HepG2 (cell line): ENCODE data around the gene AKAP8L. TPM values are rescaled to one million over a fixed set of nuclear protein-coding genes. Genes with fewer than 3 reads are reported as not detected.

Experiments
- ARID2 ChIP-seq: sonication (generic); formaldehyde crosslinking; IDR thresholded peaks from 2 replicates; pipeline ENCODE4 v1.8.1; 2022; ENCODE audit warnings: mild to moderate bottlenecking, missing genetic modification reagents, borderline replicate concordance
- ARNT2 ChIP-seq: sonication (generic); formaldehyde crosslinking; IDR thresholded peaks from 2 replicates; pipeline ENCODE4 v1.8.0; 2022; ENCODE audit warnings: mild to moderate bottlenecking, low read depth, missing genetic modification reagents, moderate library complexity
- ELF1 ChIP-seq: sonication (generic); formaldehyde crosslinking; IDR thresholded peaks from 2 replicates; pipeline ENCODE4 v1.4.0; 2020; ENCODE audit warnings: missing genetic modification reagents
- GABPA ChIP-seq, 2 experiments: IDR thresholded peaks; 2 replicates each; pipeline ENCODE4 v1.6.1; 2011 to 2016; ENCODE audit warnings: low read depth in 2 of 2, low read length in 1 of 2, missing biosample characterization in 1 of 2, missing genetic modification characterization in 1 of 2
- GMEB2 ChIP-seq: IDR thresholded peaks from 2 replicates; pipeline ENCODE4 v1.6.1; 2016; ENCODE audit warnings: missing biosample characterization, missing genetic modification reagents, low read depth
- HNF4A ChIP-seq: sonication (generic); formaldehyde crosslinking; IDR thresholded peaks from 2 replicates; pipeline ENCODE4 v1.4.0; 2020; ENCODE audit warnings: missing genetic modification reagents
- HOXA9 ChIP-seq: sonication (generic); formaldehyde crosslinking; IDR thresholded peaks from 2 replicates; pipeline ENCODE4 v1.8.1; 2022; ENCODE audit warnings: missing genetic modification reagents, mild to moderate bottlenecking, moderate library complexity, borderline replicate concordance
- IRX3 ChIP-seq: sonication (generic); formaldehyde crosslinking; IDR thresholded peaks from 2 replicates; pipeline ENCODE4 v1.8.1; 2023; ENCODE audit warnings: mild to moderate bottlenecking, low read depth, missing genetic modification reagents, borderline replicate concordance
- NCOA5 ChIP-seq: sonication (generic); formaldehyde crosslinking; IDR thresholded peaks from 2 replicates; pipeline ENCODE4 v1.4.0; 2020; ENCODE audit warnings: missing genetic modification reagents
- NFIB ChIP-seq: sonication (generic); formaldehyde crosslinking; IDR thresholded peaks from 2 replicates; pipeline ENCODE4 v1.9.0; 2021; ENCODE audit warnings: missing genetic modification reagents, mild to moderate bottlenecking, borderline replicate concordance
- PHF21A ChIP-seq: sonication (generic); formaldehyde crosslinking; IDR thresholded peaks from 2 replicates; pipeline ENCODE4 v1.5.0; 2020; ENCODE audit warnings: mild to moderate bottlenecking, missing genetic modification reagents
- PREB ChIP-seq: sonication (generic); formaldehyde crosslinking; IDR thresholded peaks from 2 replicates; pipeline ENCODE4 v1.4.0; 2020; ENCODE audit warnings: missing genetic modification reagents
- PRMT3 ChIP-seq: sonication (generic); formaldehyde crosslinking; IDR thresholded peaks from 2 replicates; pipeline ENCODE4 v1.8.1; 2022; ENCODE audit warnings: low read depth, mild to moderate bottlenecking, moderate library complexity, missing genetic modification reagents, borderline replicate concordance
- SALL1 ChIP-seq: sonication (generic); formaldehyde crosslinking; IDR thresholded peaks from 2 replicates; pipeline ENCODE4 v1.8.0; 2022; ENCODE audit warnings: mild to moderate bottlenecking, missing genetic modification reagents
- SIX4 ChIP-seq: sonication (generic); formaldehyde crosslinking; IDR thresholded peaks from 2 replicates; pipeline ENCODE4 v1.4.0; 2020; ENCODE audit warnings: missing genetic modification reagents
- SKIL ChIP-seq: sonication (generic); formaldehyde crosslinking; IDR thresholded peaks from 2 replicates; pipeline ENCODE4 v1.8.0; 2022; ENCODE audit warnings: missing genetic modification reagents, mild to moderate bottlenecking, moderate library complexity, borderline replicate concordance
- THRA ChIP-seq: sonication (generic); formaldehyde crosslinking; IDR thresholded peaks from 2 replicates; pipeline ENCODE4 v1.4.0; 2020; ENCODE audit warnings: missing genetic modification reagents, borderline replicate concordance
- YEATS2 ChIP-seq: sonication (generic); formaldehyde crosslinking; IDR thresholded peaks from 2 replicates; pipeline ENCODE4 v1.4.0; 2020; ENCODE audit warnings: missing genetic modification reagents, borderline replicate concordance
- ZFP37 ChIP-seq: sonication (generic); formaldehyde crosslinking; IDR thresholded peaks from 2 replicates; pipeline ENCODE4 v1.4.0; 2020; ENCODE audit warnings: missing genetic modification reagents, borderline replicate concordance
- ZNF326 ChIP-seq: sonication (generic); formaldehyde crosslinking; IDR thresholded peaks from 2 replicates; pipeline ENCODE4 v1.4.0; 2020; ENCODE audit warnings: missing genetic modification reagents, borderline replicate concordance
- ZNF792 ChIP-seq: IDR thresholded peaks from 2 replicates; pipeline ENCODE4 v1.6.1; 2016
- ZNF850 ChIP-seq: sonication (generic); formaldehyde crosslinking; conservative IDR thresholded peaks from 2 replicates; pipeline ENCODE4 v1.9.0; 2021; ENCODE audit warnings: mild to moderate bottlenecking, missing genetic modification reagents
- ZNF879 ChIP-seq: sonication (generic); formaldehyde crosslinking; IDR thresholded peaks from 2 replicates; pipeline ENCODE4 v1.8.1; 2023; ENCODE audit warnings: missing genetic modification reagents
- polyA plus RNA-seq, 8 experiments: library from polyadenylated mRNA; depleted of rRNA in 3 of 8; stranded (reverse) in 7 of 8; unstranded in 1 of 8; fragments of >200 nt; fragmentation: Illumina TruSeq in 4 of 8; extraction: Trizol in 4 of 8; gene quantifications; 2 replicates each; pipeline versions ENCODE4 v1.2.1 to v1.2.3, GENCODE V29; 2011 to 2016; ENCODE audit warnings: low read depth in 4 of 8, missing spikeins in 1 of 8, mixed read lengths in 1 of 8; ENCODE audit not compliant: insufficient read depth in 1 of 8
- total RNA-seq, 5 experiments: library from RNA; depleted of rRNA; stranded (reverse); fragments of >200 nt; fragmentation: Illumina TruSeq; extraction: Trizol; gene quantifications; 2 replicates each; pipeline ENCODE4 v1.2.3, GENCODE V29; 2016; ENCODE audit warnings: low read depth in 1 of 5

AKAP8L gene
- total and polyA plus RNA-seq, 2 of the 13 experiments (the other 11 are each of a cell fraction or from before 2014, with no cell fraction given), result 48.2 to 49.6 TPM

GRCh38 chr19:15418579-15419412 lies at the start of gene AKAP8L (continued):
- 0 out of 2 replicates have a peak, but pooled peaks have one; percentile 54 for TF ChIP-seq ZFP37
- no peak for TF ChIP-seq SKIL (CRISPR knock-in tag)
- TF ChIP-seq HOXA9 (CRISPR knock-in tag), result no peak
- TF ChIP-seq SALL1 (CRISPR knock-in tag), result peak; percentile 76
- TF ChIP-seq YEATS2 (CRISPR knock-in tag), result peak; percentile 79; the same call in 1 of the 2 replicates
- TF ChIP-seq ELF1 (CRISPR knock-in tag), result peak; percentile 49; the same call in 1 of the 2 replicates
- TF ChIP-seq PHF21A (CRISPR knock-in tag), result peak; percentile 59; the same call in 1 of the 2 replicates
- TF ChIP-seq NCOA5 (CRISPR knock-in tag), result no peak
- no peak for TF ChIP-seq PRMT3 (CRISPR knock-in tag)
- TF ChIP-seq NFIB (CRISPR knock-in tag), result peak; percentile 81; the same call in 1 of the 2 replicates
- TF ChIP-seq ZNF792, result no peak
- no peak for TF ChIP-seq PREB (CRISPR knock-in tag)
- no peak for TF ChIP-seq SIX4
- TF ChIP-seq ZNF326 (CRISPR knock-in tag), result peak; percentile 93
- TF ChIP-seq GMEB2 (CRISPR knock-in tag), result no peak
- no peak for TF ChIP-seq IRX3
- 0 out of 2 replicates have a peak, but pooled peaks have one; percentile 81 for TF ChIP-seq ZNF879 (CRISPR knock-in tag)
- TF ChIP-seq ZNF850 (CRISPR knock-in tag), result no peak
- TF ChIP-seq HNF4A (CRISPR knock-in tag), result no peak
- 0 out of 2 replicates have a peak, but pooled peaks have one; percentile 6 for TF ChIP-seq GABPA (IDR thresholded peaks at IDR 0.05; ENCODE audit: low read depth, low read length)
- TF ChIP-seq GABPA (CRISPR knock-in tag; IDR thresholded peaks at IDR 0.05; ENCODE audit: low read depth), result peak; percentile 60
- no peak; the same call in 1 of the 2 replicates for TF ChIP-seq ARID2 (CRISPR knock-in tag)
- TF ChIP-seq THRA (CRISPR knock-in tag), result no peak
- TF ChIP-seq ARNT2 (CRISPR knock-in tag), result peak; percentile 71
